ENCODE results near the gene ARHGAP26.

The ARHGAP26 gene

GRCh38 chr5:142872217-142872616 is 102.0 kb downstream of the ARHGAP26 start:
- DNase-seq (ENCODE audit: low read depth in 2 of 3, low spot score in 1 of 3) = no peak

GRCh38 chr5:142872795-142873194 is 102.6 kb downstream of the ARHGAP26 start:
- no peak for DNase-seq (ENCODE audit: low read depth in 2 of 3, low spot score in 1 of 3)

- no peak for DNase-seq (ENCODE audit: low read depth in 2 of 3, low spot score in 1 of 3)
These were observed 103.7 kb downstream of the ARHGAP26 start for GRCh38 chr5:142873831-142874230.

GRCh38 chr5:142874540-142874939 is 104.4 kb downstream of the ARHGAP26 start:
- no peak for DNase-seq (ENCODE audit: low read depth in 2 of 3, low spot score in 1 of 3)

GRCh38 chr5:142875936-142876335 is 105.8 kb downstream of the ARHGAP26 start:
- DNase-seq (ENCODE audit: low read depth in 2 of 3, low spot score in 1 of 3) = no peak

- no peak for DNase-seq (ENCODE audit: low read depth in 2 of 3, low spot score in 1 of 3)
These were observed 106.6 kb downstream of the ARHGAP26 start for GRCh38 chr5:142876817-142877216.

GRCh38 chr5:142878111-142878510 is 107.9 kb downstream of the ARHGAP26 start:
- no peak for DNase-seq (ENCODE audit: low read depth in 2 of 3, low spot score in 1 of 3)

- no peak for DNase-seq (ENCODE audit: low read depth in 2 of 3, low spot score in 1 of 3)
These were observed 108.5 kb downstream of the ARHGAP26 start for GRCh38 chr5:142878638-142879037.

- no peak for DNase-seq (ENCODE audit: low read depth in 2 of 3, low spot score in 1 of 3)
These were observed 111.1 kb downstream of the ARHGAP26 start for GRCh38 chr5:142881076-142881783.

GRCh38 chr5:142881784-142882126 is 111.6 kb downstream of the ARHGAP26 start:
- no peak for DNase-seq (ENCODE audit: low read depth in 2 of 3, low spot score in 1 of 3)

GRCh38 chr5:142883025-142883424 is 112.8 kb downstream of the ARHGAP26 start:
- DNase-seq (ENCODE audit: low read depth in 2 of 3, low spot score in 1 of 3) = no peak

- no peak for DNase-seq (ENCODE audit: low read depth in 2 of 3, low spot score in 1 of 3)
These were observed 113.3 kb downstream of the ARHGAP26 start for GRCh38 chr5:142883438-142883837.

GRCh38 chr5:142884029-142884428 is 113.9 kb downstream of the ARHGAP26 start:
- no peak for DNase-seq (ENCODE audit: low read depth in 2 of 3, low spot score in 1 of 3)

GRCh38 chr5:142886211-142886610 is 116.0 kb downstream of the ARHGAP26 start:
- DNase-seq (ENCODE audit: low read depth in 2 of 3, low spot score in 1 of 3) = no peak

- no peak for DNase-seq (ENCODE audit: low read depth in 2 of 3, low spot score in 1 of 3)
These were observed 116.8 kb downstream of the ARHGAP26 start for GRCh38 chr5:142886956-142887355.

- no peak for DNase-seq (ENCODE audit: low read depth in 2 of 3, low spot score in 1 of 3)
These were observed 118.4 kb downstream of the ARHGAP26 start for GRCh38 chr5:142888469-142889085.

- DNase-seq (ENCODE audit: low read depth in 2 of 3, low spot score in 1 of 3) = no peak
These were observed 121.8 kb downstream of the ARHGAP26 start for GRCh38 chr5:142892021-142892420.

GRCh38 chr5:142894315-142894714 is 124.1 kb downstream of the ARHGAP26 start:
- no peak for DNase-seq (ENCODE audit: low read depth in 2 of 3, low spot score in 1 of 3)

GRCh38 chr5:142894749-142895148 is 124.6 kb downstream of the ARHGAP26 start:
- no peak for DNase-seq (ENCODE audit: low read depth in 2 of 3, low spot score in 1 of 3)

GRCh38 chr5:142896325-142897007 is 126.3 kb downstream of the ARHGAP26 start:
- no peak for DNase-seq (ENCODE audit: low read depth in 2 of 3, low spot score in 1 of 3)

- no peak for DNase-seq (ENCODE audit: low read depth in 2 of 3, low spot score in 1 of 3)
These were observed 127.2 kb downstream of the ARHGAP26 start for GRCh38 chr5:142897328-142897727.

- DNase-seq (ENCODE audit: low read depth in 2 of 3, low spot score in 1 of 3) = no peak
These were observed 130.8 kb downstream of the ARHGAP26 start for GRCh38 chr5:142900927-142901326.
